Right renal cortex interstitium (tissue), 3 donors: ENCODE data around the gene CAV3. TPM values are rescaled to one million over a fixed set of nuclear protein-coding genes. Genes with fewer than 3 reads are reported as not detected.

Source experiments
- DNase-seq, 3 donors: peaks; one replicate each; pipeline ENCODE4 v3.0.0-alpha.2; 2013; ENCODE audit warnings: low read depth in 3 of 3, low spot score in 2 of 3
- polyA plus RNA-seq, 3 donors: library from polyadenylated mRNA; unstranded; fragments of 120-200 nt; gene quantifications; one replicate each; pipeline ENCODE4 v1.2.1, GENCODE V29; 2013; ENCODE audit not compliant: insufficient read length in 3 of 3

Gene CAV3
- polyA plus RNA-seq, 3 donors: 0.33 to 0.57 (median 0.56) TPM

GRCh38 chr3:8759038-8759707 lies 25.6 kb downstream of the CAV3 start:
- DNase-seq: no peak

GRCh38 chr3:8760091-8760490 lies 26.5 kb downstream of the CAV3 start:
- DNase-seq: no peak

- DNase-seq: no peak
Observed at GRCh38 chr3:8760506-8760905, 26.9 kb downstream of the CAV3 start.

GRCh38 chr3:8761866-8762265 lies 28.3 kb downstream of the CAV3 start:
- no peak for DNase-seq

- no peak for DNase-seq
Observed at GRCh38 chr3:8762607-8763377, 29.2 kb downstream of the CAV3 start.

- DNase-seq: no peak
Observed at GRCh38 chr3:8764528-8764927, 30.9 kb downstream of the CAV3 start.

- no peak for DNase-seq
Observed at GRCh38 chr3:8765528-8765927, 31.9 kb downstream of the CAV3 start.

- no peak for DNase-seq
Observed at GRCh38 chr3:8766148-8766547, 32.5 kb downstream of the CAV3 start.

- no peak for DNase-seq
Observed at GRCh38 chr3:8767256-8767666, 33.7 kb downstream of the CAV3 start.

GRCh38 chr3:8767667-8768363 lies 34.2 kb downstream of the CAV3 start:
- DNase-seq: no peak

GRCh38 chr3:8768364-8769087 lies 34.9 kb downstream of the CAV3 start:
- DNase-seq: no peak

GRCh38 chr3:8769088-8769822 lies 35.7 kb downstream of the CAV3 start, which contains the start of gene OXTR:
TSS of gene OXTR (minus strand) at chr3:8769613. CDS start at chr3:8768187, 1,426 bp downstream.
- DNase-seq: no peak

- no peak for DNase-seq
Observed at GRCh38 chr3:8773941-8774542, 40.4 kb downstream of the CAV3 start.

GRCh38 chr3:8775181-8775580 lies 41.6 kb downstream of the CAV3 start:
- DNase-seq: no peak

GRCh38 chr3:8775602-8776001 lies 42.0 kb downstream of the CAV3 start:
- no peak for DNase-seq

GRCh38 chr3:8776406-8776805 lies 42.8 kb downstream of the CAV3 start:
- no peak for DNase-seq

- no peak for DNase-seq
Observed at GRCh38 chr3:8777201-8777977, 43.8 kb downstream of the CAV3 start.

GRCh38 chr3:8777978-8778267 lies 44.3 kb downstream of the CAV3 start:
- DNase-seq: no peak

- no peak for DNase-seq
Observed at GRCh38 chr3:8778475-8778874, 44.9 kb downstream of the CAV3 start.
